Muscle of back (tissue), 11 donors: Measurements from ENCODE around the gene FOXB1. TPM values are rescaled to one million over a fixed set of nuclear protein-coding genes. Genes with fewer than 3 reads are reported as not detected.

Experiments
- DNase-seq, 3 donors: peaks; one replicate each; pipeline versions ENCODE4 v3.0.0 to v3.0.0-alpha.2; 2013
- polyA plus RNA-seq, 10 donors: library from polyadenylated mRNA; unstranded; fragments of 120-200 nt; gene quantifications; one replicate each; pipeline ENCODE4 v1.2.1, GENCODE V29; 2013; ENCODE audit not compliant: insufficient read length in 10 of 10

The FOXB1 gene
- polyA plus RNA-seq, 10 donors, result not detected

- no peak for DNase-seq
Measured at GRCh38 chr15:60017538-60018520, 13.7 kb downstream of the FOXB1 start.

DNA sequence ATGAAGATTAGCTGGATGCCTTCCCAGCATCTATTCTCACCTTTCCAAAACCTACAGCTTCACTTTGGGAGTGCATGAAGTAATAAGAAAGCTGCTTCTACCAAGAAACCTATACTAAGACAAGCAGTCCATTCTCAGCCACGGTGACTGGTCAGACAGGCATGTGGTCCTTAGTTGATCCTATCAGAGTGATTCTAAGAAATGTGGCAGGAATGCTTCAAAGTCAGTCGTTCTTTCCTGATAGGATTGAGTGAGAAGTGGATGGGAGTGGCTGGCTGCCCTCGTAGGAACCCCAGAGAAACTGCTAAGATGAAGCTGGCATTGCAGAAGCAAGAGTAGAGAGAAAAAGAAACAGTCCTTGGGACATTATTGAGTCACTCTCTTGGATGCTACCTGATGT is 16.6 kb downstream of the FOXB1 start:
- DNase-seq, result no peak

GRCh38 chr15:60021589-60022378 is 17.7 kb downstream of the FOXB1 start:
- DNase-seq, result no peak

- no peak for DNase-seq
Measured at GRCh38 chr15:60022379-60022741, 18.2 kb downstream of the FOXB1 start.

- DNase-seq, result no peak
Measured at GRCh38 chr15:60026555-60026954, 22.4 kb downstream of the FOXB1 start.

DNA sequence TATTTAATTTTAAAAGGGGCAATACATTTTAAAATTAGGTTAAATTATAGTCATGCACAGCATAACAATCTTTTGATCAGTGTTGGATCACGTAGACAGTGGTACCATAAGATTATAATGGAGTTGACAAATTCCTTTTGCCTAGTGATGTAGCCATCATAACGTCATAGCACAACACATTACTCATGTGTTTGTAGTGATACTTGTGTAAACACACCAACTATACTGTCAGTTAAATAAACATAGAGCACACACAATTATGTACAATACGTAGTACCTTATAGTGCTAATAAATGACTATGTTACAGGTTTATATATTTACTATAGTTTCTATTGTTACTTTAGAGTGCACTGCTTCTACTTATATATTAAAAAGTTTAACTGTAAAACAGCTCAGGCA is 31.2 kb downstream of the FOXB1 start:
- no peak for DNase-seq

DNA sequence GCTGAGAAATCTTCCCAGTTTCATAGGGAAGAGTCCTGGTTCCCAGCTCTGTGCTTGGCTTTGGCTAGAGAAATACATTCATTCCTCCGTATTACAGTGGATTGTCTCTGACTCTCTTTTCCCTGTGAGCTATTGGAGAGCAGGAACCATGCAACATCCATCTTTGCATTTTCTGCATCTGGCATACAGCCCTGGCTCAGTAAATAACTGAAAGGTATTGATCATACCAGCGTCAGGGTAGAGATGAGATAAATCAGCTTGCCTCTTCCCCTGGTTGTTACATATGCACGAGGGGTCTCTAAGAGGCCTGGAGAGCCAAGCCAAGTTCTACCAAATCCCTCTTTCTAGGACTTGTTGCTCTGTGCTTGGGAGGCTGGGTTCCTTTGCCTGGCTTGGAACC is 35.2 kb downstream of the FOXB1 start:
- no peak for DNase-seq

DNA sequence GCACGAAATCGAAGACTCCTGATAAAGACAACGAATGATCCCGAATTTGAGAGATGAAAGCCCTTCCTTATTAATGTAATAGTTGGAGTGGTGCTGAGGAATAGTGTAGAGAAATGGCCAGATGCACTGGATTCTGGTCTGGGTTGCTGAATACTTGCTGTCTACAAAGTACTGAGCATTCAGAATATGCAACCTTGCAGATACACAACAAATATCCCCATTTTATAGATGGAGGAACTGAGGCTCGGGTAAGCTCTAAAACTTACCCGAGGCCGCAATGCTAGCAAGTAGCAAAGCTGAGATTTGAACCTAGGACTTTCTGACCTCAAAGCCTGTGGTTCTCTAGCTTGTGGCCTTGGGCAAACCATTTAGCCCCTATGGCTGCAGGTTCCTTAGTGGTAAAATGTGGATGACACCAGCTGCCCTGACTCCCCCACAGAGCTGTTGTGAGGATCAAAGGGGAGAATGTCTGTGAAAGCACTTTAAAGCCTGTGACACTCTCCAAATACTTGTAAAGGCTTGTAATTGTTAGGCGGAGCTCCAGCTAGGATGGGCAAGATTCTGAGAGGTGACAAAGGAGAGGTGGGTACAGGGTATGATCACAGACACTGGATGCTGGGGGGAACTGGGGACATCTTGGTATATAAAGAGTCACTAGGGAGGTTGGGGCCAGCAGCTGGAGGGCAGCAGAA is 39.8 kb downstream of the FOXB1 start:
- no peak for DNase-seq

DNA sequence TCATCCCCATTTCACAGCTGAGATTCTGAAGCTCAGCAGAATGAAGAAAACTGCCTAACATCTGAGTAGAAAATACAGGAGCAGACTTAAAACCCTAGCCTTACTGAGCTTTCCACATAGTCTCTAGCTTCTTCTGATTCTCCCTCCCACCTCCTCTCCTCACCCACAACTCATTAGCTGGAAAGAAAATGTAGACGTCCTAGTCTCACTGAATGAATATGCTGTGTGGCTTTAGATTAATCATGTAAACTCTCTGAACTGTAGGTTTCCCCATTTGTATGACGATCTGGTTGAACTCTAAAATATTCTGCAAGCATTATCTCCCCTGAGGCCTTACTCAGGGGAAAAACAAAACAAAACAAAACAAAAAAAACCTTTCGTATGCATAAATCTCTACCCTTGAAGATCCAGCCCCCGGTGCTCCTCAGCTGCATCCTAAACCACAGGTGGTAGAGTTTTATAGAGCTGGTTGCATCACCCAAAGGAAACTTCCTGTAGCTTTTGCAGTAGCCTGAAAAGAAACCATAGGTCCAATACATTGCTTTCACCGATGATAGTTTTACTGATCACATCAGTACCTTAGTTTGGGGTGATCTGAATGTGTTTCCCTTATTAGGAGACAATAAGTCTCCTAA is 40.6 kb downstream of the FOXB1 start:
- no peak for DNase-seq

GRCh38 chr15:60047701-60048100 is 43.6 kb downstream of the FOXB1 start:
- DNase-seq, result peak in 1 of 3 donors; percentile 5

DNA sequence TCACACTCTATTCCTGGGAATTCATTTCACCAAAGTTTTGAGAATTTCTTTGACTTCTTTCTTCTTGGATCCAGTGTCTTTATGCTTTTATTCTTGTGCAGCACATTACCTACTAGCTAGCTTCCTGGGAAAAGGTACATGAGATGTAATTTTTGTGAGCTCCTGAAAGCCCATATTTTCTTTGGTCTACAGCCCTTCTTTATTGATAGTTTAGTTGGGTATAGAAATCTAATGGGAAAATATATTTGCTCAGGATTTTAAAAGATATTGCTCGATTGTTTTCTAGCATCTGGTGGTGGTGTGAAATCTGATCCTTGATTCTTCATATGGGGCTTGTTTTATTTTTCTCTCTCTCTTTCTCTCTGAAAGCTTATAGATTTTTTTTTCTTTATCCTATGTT is 45.8 kb downstream of the FOXB1 start:
- no peak for DNase-seq

DNA sequence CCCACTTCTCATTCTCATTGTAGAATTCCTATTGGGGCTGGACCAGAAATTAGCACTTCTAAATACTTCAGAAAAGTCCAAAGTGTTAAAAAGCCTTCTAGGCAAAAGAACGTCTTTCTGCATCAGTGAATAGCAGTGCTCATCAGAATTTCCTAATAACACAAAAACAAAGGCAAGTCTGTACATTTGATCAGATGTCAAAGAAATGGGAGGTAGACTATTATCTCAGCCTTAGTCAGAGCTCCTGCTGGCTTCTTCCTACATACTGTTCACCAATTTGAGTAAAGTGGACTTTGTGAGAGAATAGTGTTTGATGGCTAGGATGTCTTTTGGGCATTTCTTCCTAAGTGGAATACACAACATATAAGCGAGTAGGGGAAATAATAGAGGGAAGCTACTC is 48.7 kb downstream of the FOXB1 start:
- no peak for DNase-seq

DNA sequence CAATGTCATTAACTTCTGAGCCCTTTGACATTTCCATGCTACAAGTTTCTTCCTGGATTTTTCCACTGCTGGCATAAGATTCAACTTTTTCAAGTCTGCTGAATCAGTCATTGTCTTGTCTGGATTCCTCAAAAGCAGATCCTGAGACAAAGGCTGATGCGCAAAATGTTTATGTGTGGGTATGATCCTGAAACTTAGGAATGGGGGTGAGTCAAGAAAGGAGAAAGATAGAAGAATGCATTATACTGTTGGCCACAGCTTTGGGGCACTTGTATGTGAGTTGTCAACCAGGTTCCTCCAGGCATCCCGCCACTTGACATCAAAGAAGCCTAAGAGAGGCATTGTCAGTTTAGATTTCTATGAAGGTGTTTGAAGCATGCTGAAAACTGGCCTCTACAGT is 50.4 kb downstream of the FOXB1 start:
- no peak for DNase-seq
